WERI-Rb-1 (cell line): ENCODE measurements around the gene TRIM65.
"Not testable (repeated sequence)": the region's sequence is repeated elsewhere in the genome, so short reads cannot be mapped to it uniquely, and the experiment has no call there.

Source experiments
- DNase-seq: peaks from one replicate; pipeline ENCODE4 v3.0.0-alpha.2; 2020
- H3K27ac ChIP-seq: fragments of 250-450 bp; sonication (Bioruptor Pico); 2 replicates; pipeline ENCODE4 v1.5.1; 2020; ENCODE audit warnings: mild to moderate bottlenecking, moderate library complexity
- H3K27me3 ChIP-seq: fragments of 250-450 bp; sonication (Bioruptor Pico); 2 replicates; pipeline ENCODE4 v1.5.1; 2021; ENCODE audit warnings: mild to moderate bottlenecking, low read depth, moderate library complexity; ENCODE audit not compliant: insufficient read depth, severe bottlenecking
- H3K36me3 ChIP-seq: fragments of 250-450 bp; sonication (Bioruptor Pico); 2 replicates; pipeline ENCODE4 v1.5.1; 2020; ENCODE audit warnings: mild to moderate bottlenecking, moderate library complexity
- H3K4me3 ChIP-seq: 2 replicates; pipeline ENCODE4 v1.5.1; 2011; ENCODE audit warnings: low read depth, mild to moderate bottlenecking, control low read depth, low read length
- H3K9me3 ChIP-seq: fragments of 250-450 bp; sonication (Bioruptor Pico); 2 replicates; pipeline ENCODE4 v1.5.1; 2021; ENCODE audit warnings: mild to moderate bottlenecking, moderate library complexity; ENCODE audit not compliant: severe bottlenecking
- TF ChIP-seq, protein P1 (sequence below): IDR thresholded peaks from 2 replicates; pipeline ENCODE4 v1.5.1; 2011; ENCODE audit warnings: low read depth, mild to moderate bottlenecking, control low read depth, inconsistent platforms, low read length

The TRIM65 gene

DNA sequence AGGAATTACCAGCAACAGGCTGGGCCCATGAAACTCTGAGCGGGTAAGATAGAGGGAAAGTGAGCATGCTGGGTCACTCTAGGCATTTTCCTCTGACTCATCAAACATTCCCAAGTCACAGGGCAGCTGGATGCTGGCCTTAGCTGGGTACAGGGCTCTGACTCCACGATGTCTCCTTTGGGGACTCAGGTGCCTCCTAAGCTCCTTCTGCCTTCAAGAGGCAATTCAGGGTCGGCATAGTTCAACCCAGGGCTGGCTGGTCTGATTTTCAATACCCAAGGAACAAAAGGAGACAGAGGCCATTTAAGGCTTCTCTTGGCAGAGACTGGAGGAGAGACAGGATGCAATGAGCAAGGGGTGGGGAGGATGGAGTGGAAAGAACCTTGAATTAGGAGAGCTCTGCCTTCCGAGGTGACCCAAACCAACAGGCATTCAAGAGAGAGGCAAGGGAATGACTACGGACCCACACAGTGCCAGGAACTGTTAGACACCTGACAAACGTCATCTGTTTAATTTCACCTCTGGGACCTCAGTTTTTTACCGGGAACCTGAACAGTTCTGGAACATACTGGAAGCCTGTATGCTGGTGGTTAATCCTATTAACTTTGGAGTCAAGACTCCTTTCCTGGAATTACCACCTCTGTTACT lies 42.5 kb downstream of the TRIM65 start:
- H3K4me3 ChIP-seq = peak overlapping the region; percentile 89
- peaks cover 32% of the 10 kb centered on the region for H3K36me3 ChIP-seq
- H3K9me3 ChIP-seq = no peaks in the 10 kb centered on the region
- DNase-seq = peak; percentile 76
- TF ChIP-seq, protein P1, sequence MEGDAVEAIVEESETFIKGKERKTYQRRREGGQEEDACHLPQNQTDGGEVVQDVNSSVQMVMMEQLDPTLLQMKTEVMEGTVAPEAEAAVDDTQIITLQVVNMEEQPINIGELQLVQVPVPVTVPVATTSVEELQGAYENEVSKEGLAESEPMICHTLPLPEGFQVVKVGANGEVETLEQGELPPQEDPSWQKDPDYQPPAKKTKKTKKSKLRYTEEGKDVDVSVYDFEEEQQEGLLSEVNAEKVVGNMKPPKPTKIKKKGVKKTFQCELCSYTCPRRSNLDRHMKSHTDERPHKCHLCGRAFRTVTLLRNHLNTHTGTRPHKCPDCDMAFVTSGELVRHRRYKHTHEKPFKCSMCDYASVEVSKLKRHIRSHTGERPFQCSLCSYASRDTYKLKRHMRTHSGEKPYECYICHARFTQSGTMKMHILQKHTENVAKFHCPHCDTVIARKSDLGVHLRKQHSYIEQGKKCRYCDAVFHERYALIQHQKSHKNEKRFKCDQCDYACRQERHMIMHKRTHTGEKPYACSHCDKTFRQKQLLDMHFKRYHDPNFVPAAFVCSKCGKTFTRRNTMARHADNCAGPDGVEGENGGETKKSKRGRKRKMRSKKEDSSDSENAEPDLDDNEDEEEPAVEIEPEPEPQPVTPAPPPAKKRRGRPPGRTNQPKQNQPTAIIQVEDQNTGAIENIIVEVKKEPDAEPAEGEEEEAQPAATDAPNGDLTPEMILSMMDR = no peak
- no peaks in the 10 kb centered on the region for H3K27me3 ChIP-seq
- H3K27ac ChIP-seq = peak overlapping the region; percentile 69

DNA sequence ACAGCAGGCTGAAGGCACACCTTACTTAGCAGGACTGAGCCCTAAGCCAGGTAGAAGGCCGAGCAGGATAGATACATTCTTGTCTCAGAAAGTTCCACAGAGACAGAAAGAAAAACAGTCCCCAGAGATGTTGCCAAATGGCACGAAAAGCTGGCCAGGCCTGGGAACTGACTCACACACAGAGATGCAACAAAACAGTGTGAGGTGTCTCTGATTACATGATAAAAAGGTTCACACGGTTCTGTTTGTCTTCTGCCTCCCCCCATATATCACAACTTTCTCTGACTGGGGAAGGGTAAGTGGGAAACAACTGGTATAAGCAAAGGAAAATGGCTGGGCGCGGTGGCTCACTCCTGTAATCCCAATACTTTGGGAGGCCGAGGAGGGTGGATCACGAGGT lies 43.3 kb downstream of the TRIM65 start:
- peak overlapping the region; percentile 25 for H3K27ac ChIP-seq
- no peak for DNase-seq
- TF ChIP-seq, protein P1 = no peak
- H3K4me3 ChIP-seq = no peak overlapping the region
- no peaks in the 10 kb centered on the region for H3K27me3 ChIP-seq
- H3K36me3 ChIP-seq = peaks cover 40% of the 10 kb centered on the region
- no peaks in the 10 kb centered on the region for H3K9me3 ChIP-seq

DNA sequence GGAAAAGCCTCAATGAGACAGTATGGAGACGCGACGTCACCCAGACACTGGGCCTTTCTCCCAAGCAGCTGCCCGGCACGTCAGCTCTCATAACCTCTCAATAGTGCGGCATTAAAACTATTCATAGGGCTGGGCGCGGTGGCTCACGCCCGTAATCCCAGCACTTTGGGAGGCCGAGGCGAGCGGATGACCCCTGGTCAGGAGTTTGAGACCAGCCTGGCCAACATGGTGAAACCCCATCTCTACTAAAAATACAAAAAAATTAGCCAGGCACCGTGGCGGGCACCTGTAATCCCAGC lies 45.1 kb downstream of the TRIM65 start:
- DNase-seq, H3K27me3 ChIP-seq, H3K27ac ChIP-seq, H3K9me3 ChIP-seq, H3K4me3 ChIP-seq: not testable (repeated sequence)
- H3K36me3 ChIP-seq = peaks cover 58% of the 10 kb centered on the region

DNA sequence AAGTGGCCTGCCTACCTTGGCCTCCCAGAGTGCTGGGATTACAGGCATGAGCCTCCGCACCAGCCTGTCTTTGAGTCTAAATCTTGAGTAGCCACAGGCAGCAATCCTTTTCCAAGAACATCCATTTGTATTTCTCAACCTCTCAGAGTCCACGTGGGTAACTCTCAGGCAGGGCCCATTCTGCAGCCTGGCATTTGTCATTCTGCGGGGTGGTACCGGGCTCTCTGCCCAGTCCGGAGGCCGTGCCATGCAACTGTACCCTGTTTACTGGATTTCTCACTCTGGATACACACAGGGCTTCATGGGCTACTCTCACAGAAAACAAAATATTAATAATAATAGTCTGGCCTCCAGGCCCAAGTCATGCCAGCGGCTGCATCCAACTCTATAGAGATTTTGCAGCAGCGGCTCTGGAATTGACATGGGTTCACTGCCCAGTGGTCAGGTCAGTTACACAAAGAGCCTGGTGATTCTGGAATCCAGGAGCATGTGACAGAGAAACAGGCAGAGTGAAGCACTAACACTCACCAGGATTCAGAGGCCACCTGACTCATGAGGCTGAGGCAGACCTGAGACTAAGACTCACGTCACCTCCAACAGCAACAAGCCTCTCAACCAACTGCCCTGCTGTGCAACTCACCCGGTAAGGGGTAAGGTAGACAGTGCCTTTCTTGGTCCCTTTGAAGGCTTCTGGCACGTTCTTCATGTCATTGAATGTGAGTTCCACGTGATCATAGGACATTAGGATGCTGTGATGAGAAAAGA lies 45.6 kb downstream of the TRIM65 start:
- TF ChIP-seq, protein P1 = no peak
- no peaks in the 10 kb centered on the region for H3K27me3 ChIP-seq
- H3K27ac ChIP-seq = no peak overlapping the region
- no peak for DNase-seq
- no peak overlapping the region for H3K4me3 ChIP-seq
- no peaks in the 10 kb centered on the region for H3K9me3 ChIP-seq
- peaks cover 64% of the 10 kb centered on the region for H3K36me3 ChIP-seq

DNA sequence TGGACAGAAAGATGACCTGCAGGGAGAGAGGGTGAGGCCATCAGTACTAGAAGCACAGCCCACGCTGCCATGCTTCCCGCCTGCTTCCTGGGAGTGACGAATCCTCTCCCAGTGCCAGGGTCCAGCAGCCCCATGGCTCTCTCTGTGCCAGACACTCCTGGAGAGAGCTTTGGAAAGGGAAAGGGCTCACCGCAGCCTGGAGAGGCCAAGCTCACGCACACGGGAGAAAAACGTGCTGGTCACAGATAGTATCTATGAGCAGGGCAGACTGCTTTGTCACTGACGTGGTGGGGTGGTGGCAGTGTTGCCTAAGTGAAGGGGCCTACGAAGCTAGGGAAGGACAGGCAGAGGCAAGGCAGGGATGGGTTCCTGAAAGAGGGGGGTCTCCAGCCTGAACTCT lies 47.0 kb downstream of the TRIM65 start:
- TF ChIP-seq, protein P1 = no peak
- Histone ChIP-seq H3K36me3 (peaks cover 71% of the 10 kb centered on the region), H3K27ac (no peak overlapping the region), H3K27me3 (no peaks in the 10 kb centered on the region), H3K4me3 (no peak overlapping the region), H3K9me3 (no peaks in the 10 kb centered on the region)
- DNase-seq = no peak

DNA sequence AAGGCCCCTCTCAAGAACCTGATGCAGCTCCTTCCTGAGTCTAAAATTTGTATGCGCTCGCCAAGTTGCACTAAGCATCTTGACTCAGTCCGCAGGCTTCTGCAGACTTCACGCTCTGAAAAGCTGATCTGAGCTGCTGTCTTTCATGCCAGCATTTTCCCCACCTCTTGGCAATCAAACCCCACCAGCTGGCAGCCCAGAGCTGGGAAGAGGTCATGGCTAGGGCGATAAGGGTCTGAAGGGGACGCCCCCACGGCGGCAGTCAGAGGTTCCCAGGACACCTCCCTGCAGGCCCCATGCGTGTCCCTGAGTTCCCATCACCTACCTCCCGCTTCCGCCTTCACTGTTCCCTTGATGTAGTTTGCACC lies 47.5 kb downstream of the TRIM65 start:
- TF ChIP-seq, protein P1 = no peak
- no peaks in the 10 kb centered on the region for H3K27me3 ChIP-seq
- peaks cover 71% of the 10 kb centered on the region for H3K36me3 ChIP-seq
- no peak overlapping the region for H3K27ac ChIP-seq
- no peaks in the 10 kb centered on the region for H3K9me3 ChIP-seq
- no peak overlapping the region for H3K4me3 ChIP-seq
- DNase-seq = no peak
